ENCODE data around the gene OR2S2. TPM values are rescaled to one million over a fixed set of nuclear protein-coding genes. Genes with fewer than 3 reads are reported as not detected.
A peak's percentile ranks its signal among the peaks of the same experiment; 100 is the strongest.

The OR2S2 gene
- total RNA-seq, 4 donors from 2014 or later = not detected

DNA sequence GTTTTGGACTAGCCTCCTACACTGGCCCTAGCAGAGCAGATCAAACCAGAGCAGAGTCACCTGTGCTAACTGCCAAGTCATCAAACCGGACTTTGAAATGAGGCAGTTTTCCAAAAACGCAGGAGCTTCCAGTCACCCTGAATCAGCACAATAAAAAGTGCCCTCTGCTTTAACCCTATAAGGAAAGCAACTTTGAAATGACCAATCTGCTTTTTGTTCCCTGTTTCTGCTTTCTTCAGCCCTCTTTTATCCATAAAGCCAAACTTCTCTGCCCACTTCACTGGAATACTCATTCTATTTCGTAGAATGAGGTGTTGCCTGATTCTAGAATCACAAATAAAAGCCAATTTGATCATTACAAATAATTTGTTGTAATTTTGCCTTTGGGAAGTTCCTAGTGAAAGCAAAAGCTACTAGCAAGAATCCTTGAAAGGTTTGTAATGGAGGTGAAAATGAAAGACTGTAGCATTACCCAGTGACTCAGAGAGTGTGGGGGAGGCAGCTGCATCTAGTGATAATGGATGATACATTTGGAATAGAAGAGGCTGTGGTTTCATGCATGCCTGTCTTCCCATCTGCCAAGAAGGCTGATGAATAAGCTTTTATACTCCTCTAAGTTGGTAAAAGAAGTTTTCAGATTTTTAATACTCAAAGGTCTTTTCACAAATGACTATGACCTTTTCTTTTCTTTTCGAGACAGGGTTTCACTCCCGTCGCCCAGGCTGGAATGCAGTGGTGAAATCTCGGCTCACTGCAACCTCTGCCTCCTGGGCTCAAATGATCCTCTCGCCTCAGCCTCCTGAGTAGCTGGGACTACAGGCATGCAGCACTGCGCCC lies 33.8 kb downstream of the OR2S2 start:
- ATAC-seq (ENCODE audit: low FRiP score) (peak; percentile 96), DNase-seq (ENCODE audit: low spot score) (no peak)
- TF ChIP-seq, protein P1, sequence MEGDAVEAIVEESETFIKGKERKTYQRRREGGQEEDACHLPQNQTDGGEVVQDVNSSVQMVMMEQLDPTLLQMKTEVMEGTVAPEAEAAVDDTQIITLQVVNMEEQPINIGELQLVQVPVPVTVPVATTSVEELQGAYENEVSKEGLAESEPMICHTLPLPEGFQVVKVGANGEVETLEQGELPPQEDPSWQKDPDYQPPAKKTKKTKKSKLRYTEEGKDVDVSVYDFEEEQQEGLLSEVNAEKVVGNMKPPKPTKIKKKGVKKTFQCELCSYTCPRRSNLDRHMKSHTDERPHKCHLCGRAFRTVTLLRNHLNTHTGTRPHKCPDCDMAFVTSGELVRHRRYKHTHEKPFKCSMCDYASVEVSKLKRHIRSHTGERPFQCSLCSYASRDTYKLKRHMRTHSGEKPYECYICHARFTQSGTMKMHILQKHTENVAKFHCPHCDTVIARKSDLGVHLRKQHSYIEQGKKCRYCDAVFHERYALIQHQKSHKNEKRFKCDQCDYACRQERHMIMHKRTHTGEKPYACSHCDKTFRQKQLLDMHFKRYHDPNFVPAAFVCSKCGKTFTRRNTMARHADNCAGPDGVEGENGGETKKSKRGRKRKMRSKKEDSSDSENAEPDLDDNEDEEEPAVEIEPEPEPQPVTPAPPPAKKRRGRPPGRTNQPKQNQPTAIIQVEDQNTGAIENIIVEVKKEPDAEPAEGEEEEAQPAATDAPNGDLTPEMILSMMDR (IDR thresholded peaks at IDR 0.05) = no peak

DNA sequence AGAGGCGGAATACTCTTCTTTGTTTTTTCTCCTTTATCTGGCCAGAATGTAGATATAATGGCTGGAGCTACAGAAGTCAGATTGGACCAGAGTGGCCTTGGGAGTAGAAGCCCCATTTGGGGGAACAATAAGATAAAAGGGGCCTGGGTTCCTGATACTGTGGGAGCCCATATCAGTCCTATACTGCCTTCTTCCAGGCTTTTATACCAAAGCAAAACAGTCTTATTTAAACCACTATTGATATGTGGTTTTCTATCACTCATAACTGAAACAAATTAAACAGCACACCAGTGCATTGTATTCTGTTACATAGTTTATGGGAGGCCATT lies 34.4 kb downstream of the OR2S2 start:
- ATAC-seq (ENCODE audit: low FRiP score) (no peak), DNase-seq (ENCODE audit: low spot score) (no peak)
- TF ChIP-seq, protein P1 (IDR thresholded peaks at IDR 0.05) = no peak

DNA sequence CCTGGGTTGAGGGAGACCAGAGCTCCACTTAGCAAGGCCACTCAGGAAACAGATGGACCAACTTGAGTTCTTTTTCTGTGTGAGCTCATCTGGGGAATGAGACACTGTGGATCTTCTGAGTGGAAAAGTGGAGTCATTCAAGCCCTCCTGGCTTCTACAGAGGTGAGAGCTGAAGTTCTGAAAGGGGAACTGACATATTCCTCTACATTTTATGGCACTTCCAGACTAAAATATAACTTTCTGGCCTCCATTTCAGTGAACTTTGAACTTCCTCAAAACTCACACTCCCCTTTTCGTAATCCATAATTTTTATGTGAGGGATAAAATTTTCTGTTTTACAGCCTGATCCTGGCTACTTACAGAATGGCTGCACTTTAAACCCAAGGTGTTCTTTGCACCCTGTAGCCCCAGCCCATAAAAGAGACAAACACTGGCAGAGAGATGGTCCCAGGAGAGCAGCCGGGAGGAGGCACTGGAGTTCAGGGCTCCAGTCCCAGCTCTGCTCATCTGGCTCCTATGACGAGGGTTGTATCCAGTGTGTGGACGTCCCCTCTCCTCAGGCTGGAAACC lies 37.8 kb downstream of the OR2S2 start:
- TF ChIP-seq, protein P1 (IDR thresholded peaks at IDR 0.05) = no peak
- DNase-seq (ENCODE audit: low spot score) (no peak), ATAC-seq (ENCODE audit: low FRiP score) (no peak)

DNA sequence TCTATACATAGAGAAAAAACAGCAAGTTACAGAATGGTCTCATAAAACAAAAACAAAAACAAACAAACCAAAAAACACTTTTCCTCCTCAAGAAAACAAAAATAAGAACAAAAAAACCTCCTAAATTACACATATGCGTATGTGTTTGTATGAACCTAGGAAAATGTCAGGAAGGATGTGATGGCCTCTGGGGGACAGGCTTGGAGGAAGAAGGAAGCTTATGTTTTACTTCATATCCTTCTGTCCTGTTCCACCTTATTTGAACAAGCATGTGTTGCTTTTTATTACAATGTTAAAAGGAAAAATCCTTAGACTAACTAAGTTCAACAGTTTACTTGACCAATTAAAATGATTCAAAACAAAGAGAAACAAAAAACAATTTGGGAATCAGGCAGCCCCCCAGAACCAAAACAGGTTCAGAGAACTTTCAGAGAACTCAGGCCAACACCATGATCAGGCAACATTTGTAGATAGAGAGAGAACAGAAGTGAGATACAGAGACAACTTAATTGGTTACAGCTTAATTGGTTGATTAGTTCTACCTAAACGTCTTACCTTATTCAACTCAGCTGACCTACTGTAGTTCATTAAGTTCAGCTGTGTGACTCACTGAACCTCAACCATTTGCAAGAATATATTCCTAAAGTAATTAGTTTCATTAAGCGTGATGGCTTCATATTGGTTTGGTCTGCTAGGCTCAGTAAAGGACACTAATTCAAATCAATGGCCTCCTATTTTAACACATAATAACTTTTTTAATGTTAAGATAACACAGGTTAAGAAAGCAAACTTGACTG lies 38.5 kb downstream of the OR2S2 start:
- DNase-seq (ENCODE audit: low spot score) (no peak), ATAC-seq (ENCODE audit: low FRiP score) (no peak)
- TF ChIP-seq, protein P1 (IDR thresholded peaks at IDR 0.05) = no peak

DNA sequence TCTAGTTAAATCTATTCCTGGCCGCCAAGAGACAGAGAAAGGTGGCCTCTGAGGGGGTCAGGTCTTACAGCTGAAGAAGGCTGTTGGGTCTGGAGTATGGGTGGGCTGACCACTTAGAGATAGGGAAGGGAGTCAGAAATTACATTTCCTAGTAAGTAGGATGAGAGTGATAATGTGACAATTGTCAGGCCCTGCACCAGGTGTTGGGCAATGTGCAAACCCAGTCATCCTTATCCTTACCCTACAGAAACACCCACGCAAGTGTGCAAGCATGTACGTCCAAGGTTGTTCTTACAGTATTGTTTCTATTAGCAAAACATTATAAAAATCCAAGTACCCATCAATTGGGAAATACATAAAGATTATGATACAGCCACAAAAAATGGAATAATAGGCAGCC lies 39.2 kb downstream of the OR2S2 start:
- ATAC-seq (ENCODE audit: low FRiP score) (no peak), DNase-seq (ENCODE audit: low spot score) (no peak)
- TF ChIP-seq, protein P1 (IDR thresholded peaks at IDR 0.05) = no peak

DNA sequence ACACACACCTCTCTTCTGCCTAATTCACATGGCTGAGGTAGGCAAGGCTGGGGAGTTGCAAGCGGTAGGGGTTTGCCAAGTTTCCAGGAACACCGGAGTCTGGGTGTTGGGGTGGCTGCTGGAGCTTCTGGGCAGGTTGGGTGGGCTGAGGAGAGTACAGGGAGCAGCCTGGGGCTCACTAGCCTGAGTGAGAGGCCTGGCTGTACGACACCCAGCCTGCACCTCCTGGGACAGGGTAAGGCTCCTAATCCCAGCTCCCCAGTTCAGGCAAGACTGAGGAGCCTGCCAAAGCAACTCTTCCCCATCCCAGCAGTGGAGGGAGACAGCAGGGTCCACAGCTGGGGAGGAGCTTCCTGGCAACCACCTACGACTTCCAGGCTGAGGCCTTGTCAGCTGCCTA lies 40.7 kb downstream of the OR2S2 start:
- DNase-seq (ENCODE audit: low spot score) (no peak), ATAC-seq (ENCODE audit: low FRiP score) (no peak)
- TF ChIP-seq, protein P1 (IDR thresholded peaks at IDR 0.05) = no peak
